Endothelial cell (in vitro differentiated cells): ENCODE results near the gene ARHGAP32. TPM values are rescaled to one million over a fixed set of nuclear protein-coding genes. Genes with fewer than 3 reads are reported as not detected.

Experiments used
- DNase-seq: peaks from one replicate; pipeline ENCODE4 v3.0.0; 2021; ENCODE audit warnings: low spot score
- H3K27ac Mint-ChIP-seq: one replicate; pipeline ENCODE4 v1.8.0; 2021; ENCODE audit warnings: mixed read lengths, inconsistent platforms; ENCODE audit not compliant: unreplicated experiment
- H3K27me3 Mint-ChIP-seq: one replicate; pipeline ENCODE4 v1.8.0; 2021; ENCODE audit warnings: mild to moderate bottlenecking, moderate library complexity, mixed read lengths, inconsistent platforms; ENCODE audit not compliant: unreplicated experiment
- H3K36me3 Mint-ChIP-seq: one replicate; pipeline ENCODE4 v1.8.0; 2021; ENCODE audit warnings: mild to moderate bottlenecking, low read depth, mixed read lengths, inconsistent platforms; ENCODE audit not compliant: unreplicated experiment
- H3K4me1 Mint-ChIP-seq: one replicate; pipeline ENCODE4 v1.8.0; 2021; ENCODE audit warnings: mild to moderate bottlenecking, mixed read lengths, inconsistent platforms; ENCODE audit not compliant: unreplicated experiment
- H3K4me3 Mint-ChIP-seq: one replicate; pipeline ENCODE4 v1.8.0; 2021; ENCODE audit warnings: mild to moderate bottlenecking, mixed read lengths, inconsistent platforms; ENCODE audit not compliant: unreplicated experiment
- H3K9me3 Mint-ChIP-seq: one replicate; pipeline ENCODE4 v1.8.0; 2021; ENCODE audit warnings: mixed read lengths, inconsistent platforms; ENCODE audit not compliant: unreplicated experiment
- total RNA-seq: library from RNA; stranded (reverse); fragmentation: NEBNext Ultra II Directional; extraction: Animal tissue kit (Norgen Biotek cat#: 25700); gene quantifications from one replicate; pipeline ENCODE4 v1.2.1, GENCODE V29; 2021; ENCODE audit not compliant: unreplicated experiment
- TF ChIP-seq, protein P1 (sequence below): fragments of 200-600 bp; sonication (generic); IDR thresholded peaks from one replicate; pipeline ENCODE4 v1.5.0; 2021; ENCODE audit warnings: antibody characterized with exemption; ENCODE audit not compliant: unreplicated experiment

ARHGAP32 gene
- total RNA-seq, 1 donor from 2014 or later = 14.5 TPM

DNA sequence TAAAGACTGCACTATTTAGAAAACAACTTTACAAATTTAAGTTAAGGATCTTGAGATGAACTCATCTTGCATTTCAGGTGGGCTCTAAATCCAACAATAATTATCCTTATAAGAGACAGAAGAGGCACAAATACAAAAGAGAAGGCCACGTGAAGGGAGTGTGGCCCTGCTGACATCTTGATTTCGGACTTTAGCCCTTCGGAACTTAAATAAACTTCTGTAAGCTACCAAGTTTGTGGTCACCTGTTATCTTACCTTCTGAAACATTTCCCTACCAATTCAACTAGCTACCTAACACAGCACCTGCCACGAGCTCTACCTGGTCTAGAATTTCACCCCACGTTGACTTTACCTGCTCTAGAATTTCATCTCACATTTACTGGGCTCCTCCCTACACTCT is 42.9 kb upstream of the ARHGAP32 start:
- Mint-ChIP-seq H3K9me3 (peaks cover 3% of the 10 kb centered on the region), H3K36me3 (no peaks in the 10 kb centered on the region), H3K27ac (peak overlapping the region; percentile 6), H3K27me3 (no peaks in the 10 kb centered on the region), H3K4me1 (no peaks in the 10 kb centered on the region), H3K4me3 (no peak overlapping the region)
- TF ChIP-seq, protein P1, sequence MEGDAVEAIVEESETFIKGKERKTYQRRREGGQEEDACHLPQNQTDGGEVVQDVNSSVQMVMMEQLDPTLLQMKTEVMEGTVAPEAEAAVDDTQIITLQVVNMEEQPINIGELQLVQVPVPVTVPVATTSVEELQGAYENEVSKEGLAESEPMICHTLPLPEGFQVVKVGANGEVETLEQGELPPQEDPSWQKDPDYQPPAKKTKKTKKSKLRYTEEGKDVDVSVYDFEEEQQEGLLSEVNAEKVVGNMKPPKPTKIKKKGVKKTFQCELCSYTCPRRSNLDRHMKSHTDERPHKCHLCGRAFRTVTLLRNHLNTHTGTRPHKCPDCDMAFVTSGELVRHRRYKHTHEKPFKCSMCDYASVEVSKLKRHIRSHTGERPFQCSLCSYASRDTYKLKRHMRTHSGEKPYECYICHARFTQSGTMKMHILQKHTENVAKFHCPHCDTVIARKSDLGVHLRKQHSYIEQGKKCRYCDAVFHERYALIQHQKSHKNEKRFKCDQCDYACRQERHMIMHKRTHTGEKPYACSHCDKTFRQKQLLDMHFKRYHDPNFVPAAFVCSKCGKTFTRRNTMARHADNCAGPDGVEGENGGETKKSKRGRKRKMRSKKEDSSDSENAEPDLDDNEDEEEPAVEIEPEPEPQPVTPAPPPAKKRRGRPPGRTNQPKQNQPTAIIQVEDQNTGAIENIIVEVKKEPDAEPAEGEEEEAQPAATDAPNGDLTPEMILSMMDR = no peak
- no peak for DNase-seq

DNA sequence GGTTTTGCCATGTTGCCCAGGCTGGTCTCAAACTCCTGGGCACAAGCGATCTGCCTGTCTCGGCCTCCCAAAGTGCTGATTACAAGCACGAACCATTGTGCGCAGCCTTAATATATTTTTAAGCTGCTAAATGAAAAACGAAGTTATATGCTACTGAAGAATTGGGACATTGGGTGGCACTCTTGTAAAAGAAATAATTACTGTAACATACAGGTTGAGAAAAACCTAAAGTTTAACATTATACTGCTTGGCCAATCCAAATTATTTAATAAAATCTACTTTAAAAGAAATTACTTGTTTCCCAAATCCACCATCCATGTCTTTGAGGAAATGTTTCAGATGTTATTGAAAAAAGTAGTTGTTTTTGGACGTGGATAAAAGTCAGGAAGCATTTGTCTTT is 37.9 kb upstream of the ARHGAP32 start:
- Mint-ChIP-seq H3K9me3 (no peaks in the 10 kb centered on the region), H3K27me3 (peaks cover 1% of the 10 kb centered on the region), H3K4me1 (no peaks in the 10 kb centered on the region), H3K4me3 (no peak overlapping the region), H3K36me3 (no peaks in the 10 kb centered on the region), H3K27ac (no peak overlapping the region)
- no peak for DNase-seq
- TF ChIP-seq, protein P1 = no peak

DNA sequence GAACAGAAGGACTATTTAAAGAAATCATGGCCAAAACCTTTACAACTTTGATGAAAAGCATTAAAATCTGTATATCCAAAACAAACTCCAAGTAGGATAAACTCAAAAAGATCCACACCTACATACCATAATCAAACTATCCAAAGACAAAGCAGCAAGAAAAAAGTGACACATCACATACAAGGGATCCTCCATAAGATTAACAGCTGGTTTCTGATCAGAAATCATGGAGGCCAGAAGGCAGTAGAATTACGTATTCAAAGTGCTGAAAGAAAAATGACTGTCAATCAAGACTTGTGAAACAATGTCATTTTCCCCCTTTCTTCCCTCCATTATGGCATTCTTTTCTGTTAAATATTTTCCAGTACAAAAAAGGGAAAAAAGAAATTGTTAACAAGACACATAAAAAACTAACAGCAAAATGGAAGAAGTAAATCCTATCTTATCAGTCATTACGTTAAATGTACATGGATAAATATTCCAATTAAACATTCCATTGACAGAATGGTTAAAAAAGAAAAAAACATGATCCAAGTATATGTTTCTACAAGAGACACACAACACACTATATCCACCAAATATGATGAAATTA is 34.2 kb upstream of the ARHGAP32 start:
- no peak overlapping the region for H3K4me3 Mint-ChIP-seq
- H3K4me1 Mint-ChIP-seq = no peaks in the 10 kb centered on the region
- no peaks in the 10 kb centered on the region for H3K9me3 Mint-ChIP-seq
- TF ChIP-seq, protein P1 = no peak
- DNase-seq = no peak
- H3K36me3 Mint-ChIP-seq = no peaks in the 10 kb centered on the region
- peaks cover 1% of the 10 kb centered on the region for H3K27me3 Mint-ChIP-seq
- H3K27ac Mint-ChIP-seq = no peak overlapping the region

DNA sequence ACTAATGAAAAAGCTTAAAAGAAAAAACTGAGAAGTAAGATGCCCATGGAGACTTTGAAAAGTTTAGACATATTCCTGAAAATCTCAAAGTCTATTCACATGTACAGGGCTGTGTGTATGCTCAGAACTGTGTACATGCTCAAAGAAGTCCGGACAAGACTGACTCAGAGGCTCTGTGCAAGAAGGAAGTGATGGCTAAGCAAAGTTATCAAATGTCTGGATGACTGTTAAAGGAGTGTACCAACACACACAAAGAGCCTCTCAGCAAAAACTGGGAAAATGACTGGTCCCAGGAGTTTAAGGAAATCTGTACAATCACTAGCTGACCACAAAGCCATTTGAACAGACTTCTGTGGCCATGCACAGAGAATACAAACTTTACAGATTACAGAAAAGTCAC is 33.1 kb upstream of the ARHGAP32 start:
- Mint-ChIP-seq H3K36me3 (no peaks in the 10 kb centered on the region), H3K4me1 (no peaks in the 10 kb centered on the region), H3K9me3 (no peaks in the 10 kb centered on the region), H3K4me3 (no peak overlapping the region), H3K27me3 (peaks cover 1% of the 10 kb centered on the region), H3K27ac (no peak overlapping the region)
- no peak for DNase-seq
- TF ChIP-seq, protein P1 = no peak

DNA sequence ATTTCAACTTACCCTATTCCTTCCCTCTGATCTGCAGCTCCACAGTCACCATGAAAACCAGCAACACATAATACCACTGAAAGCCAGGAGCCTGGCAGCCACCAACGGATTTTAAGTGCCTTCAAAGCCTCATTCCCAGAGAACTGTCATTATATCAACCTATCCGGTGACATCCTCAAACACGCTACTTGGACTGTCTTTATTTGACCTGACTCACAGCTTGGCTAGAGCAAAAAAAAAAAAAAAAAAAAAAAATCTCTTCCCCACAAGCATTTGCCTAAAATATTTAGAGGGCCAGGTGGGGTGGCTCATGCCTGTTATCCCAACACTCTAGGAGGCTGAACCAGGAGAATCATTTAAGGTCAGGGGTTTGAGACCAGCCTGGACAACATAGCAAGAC is 32.4 kb upstream of the ARHGAP32 start:
- H3K27ac Mint-ChIP-seq = no peak overlapping the region
- H3K4me1 Mint-ChIP-seq = no peaks in the 10 kb centered on the region
- DNase-seq = no peak
- H3K27me3 Mint-ChIP-seq = peaks cover 1% of the 10 kb centered on the region
- H3K4me3 Mint-ChIP-seq = no peak overlapping the region
- H3K9me3 Mint-ChIP-seq = no peaks in the 10 kb centered on the region
- TF ChIP-seq, protein P1 = no peak
- no peaks in the 10 kb centered on the region for H3K36me3 Mint-ChIP-seq
